ENCODE measurements around the gene CHST12.

The CHST12 gene

GRCh38 chr7:2433713-2434550 lies 30.5 kb downstream of the CHST12 start:
- Histone ChIP-seq H3K4me1 (peaks cover 0 to 35% (median 19%) of the 10 kb centered on the region in 10 experiments; a peak in 17 of 20 replicates), H3K4me2 (no peak overlapping the region), H3K9ac (no peak overlapping the region), H4K20me1 (peaks cover 0 to 76% (median 57%) of the 10 kb centered on the region in 11 experiments; a peak in 19 of 22 replicates), H3K4me3 (no peak overlapping the region), H3K27me3 (no peaks in the 10 kb centered on the region), H3K36me3 (peaks cover 59 to 86% (median 73%) of the 10 kb centered on the region in 11 experiments), H3K27ac (no peak overlapping the region), H3K9me3 (replicated peaks in 1 of 11) (peaks cover 19 to 43% (median 37%) of the 10 kb centered on the region in 11 experiments)
- no peak for TF ChIP-seq Cebpa-rat (IDR thresholded peaks at IDR 0.05)

GRCh38 chr7:2435146-2435545 lies 31.7 kb downstream of the CHST12 start:
- TF ChIP-seq Cebpa-rat (IDR thresholded peaks at IDR 0.05): no peak
- Histone ChIP-seq H4K20me1 (peaks cover 0 to 80% (median 63%) of the 10 kb centered on the region in 11 experiments; a peak in 19 of 22 replicates), H3K27ac (no peak overlapping the region), H3K9me3 (replicated peaks in 1 of 11) (peaks cover 13 to 31% (median 25%) of the 10 kb centered on the region in 11 experiments), H3K4me1 (peaks cover 0 to 44% (median 23%) of the 10 kb centered on the region in 10 experiments; a peak in 17 of 20 replicates), H3K4me3 (no peak overlapping the region), H3K27me3 (no peaks in the 10 kb centered on the region), H3K36me3 (peaks cover 57 to 83% (median 67%) of the 10 kb centered on the region in 11 experiments), H3K9ac (0 out of 22 replicates have a peak overlapping the region, but pooled peaks of 1 of the 11 experiments have one; percentile 5), H3K4me2 (no peak overlapping the region)

- Histone ChIP-seq H3K4me2 (no peak overlapping the region), H4K20me1 (peaks cover 0 to 90% (median 69%) of the 10 kb centered on the region in 11 experiments; a peak in 19 of 22 replicates), H3K9me3 (replicated peaks in 1 of 11) (peaks cover 0 to 17% (median 11%) of the 10 kb centered on the region in 11 experiments; a peak in 18 of 22 replicates), H3K4me3 (no peak overlapping the region), H3K27ac (no peak overlapping the region), H3K4me1 (peaks cover 9 to 58% (median 37%) of the 10 kb centered on the region in 10 experiments), H3K27me3 (no peaks in the 10 kb centered on the region), H3K36me3 (peaks cover 47 to 69% (median 53%) of the 10 kb centered on the region in 11 experiments), H3K9ac (no peak overlapping the region)
- no peak for TF ChIP-seq Cebpa-rat (IDR thresholded peaks at IDR 0.05)
These were observed 33.1 kb downstream of the CHST12 start for GRCh38 chr7:2436341-2437104.

GRCh38 chr7:2437136-2437535 lies 33.7 kb downstream of the CHST12 start:
- no peaks in the 10 kb centered on the region for H3K27me3 ChIP-seq
- H3K4me3 ChIP-seq: no peak overlapping the region
- TF ChIP-seq Cebpa-rat (IDR thresholded peaks at IDR 0.05): no peak
- peaks cover 13 to 60% (median 38%) of the 10 kb centered on the region in 10 experiments for H3K4me1 ChIP-seq
- peak overlapping the region in 4 of 11 experiments; percentile 63 to 81 (median 74); a peak in 3 of 22 replicates for H3K4me2 ChIP-seq
- H3K9me3 ChIP-seq (replicated peaks in 1 of 11): peaks cover 0 to 14% (median 9%) of the 10 kb centered on the region in 11 experiments; a peak in 7 of 22 replicates
- peaks cover 0 to 85% (median 63%) of the 10 kb centered on the region in 11 experiments; a peak in 19 of 22 replicates for H4K20me1 ChIP-seq
- H3K9ac ChIP-seq: no peak overlapping the region
- no peak overlapping the region for H3K27ac ChIP-seq
- H3K36me3 ChIP-seq: peaks cover 45 to 64% (median 49%) of the 10 kb centered on the region in 11 experiments

DNA sequence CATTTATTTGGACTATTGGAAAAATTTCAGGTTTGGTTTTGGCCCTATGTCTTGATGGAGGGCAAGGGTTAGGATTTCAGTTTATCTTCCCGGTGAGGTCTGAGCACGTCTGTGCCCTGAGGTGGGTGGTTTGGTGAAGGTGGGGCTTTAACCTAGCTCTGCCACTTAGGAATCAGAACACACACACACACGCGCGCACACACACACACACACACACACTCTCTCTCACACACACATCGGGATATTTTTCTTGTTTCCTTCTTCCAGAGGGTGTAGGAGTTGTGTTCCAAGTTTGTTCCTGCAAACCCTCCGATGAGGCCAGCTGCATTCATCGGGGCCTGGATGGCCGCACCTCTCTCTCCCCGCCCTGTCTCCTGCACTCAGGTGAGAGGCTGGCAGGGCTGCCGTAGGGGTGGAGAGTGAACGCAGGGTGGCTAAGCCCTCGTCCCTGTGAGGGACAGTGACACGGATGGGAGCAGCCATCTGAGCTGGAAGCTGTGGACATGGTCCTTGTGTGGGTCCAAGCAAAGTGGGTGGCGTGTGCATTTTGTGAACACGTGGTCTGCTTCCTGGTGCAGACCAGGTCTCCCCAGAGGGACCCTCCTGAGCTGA lies 34.2 kb downstream of the CHST12 start:
- H3K4me2 ChIP-seq: peak overlapping the region in 10 of 11 experiments; percentile 15 to 87 (median 72); a peak in 18 of 22 replicates
- H3K9me3 ChIP-seq (replicated peaks in 1 of 11): peaks cover 0 to 9% (median 4%) of the 10 kb centered on the region in 11 experiments; a peak in 7 of 22 replicates
- no peak for TF ChIP-seq Cebpa-rat (IDR thresholded peaks at IDR 0.05)
- peaks cover 40 to 64% (median 49%) of the 10 kb centered on the region in 11 experiments for H3K36me3 ChIP-seq
- peak overlapping the region in 2 of 11 experiments; percentile 8 to 9; a peak in 2 of 22 replicates for H3K9ac ChIP-seq
- peaks cover 13 to 60% (median 38%) of the 10 kb centered on the region in 10 experiments for H3K4me1 ChIP-seq
- H4K20me1 ChIP-seq: peaks cover 0 to 85% (median 60%) of the 10 kb centered on the region in 11 experiments; a peak in 19 of 22 replicates
- no peak overlapping the region for H3K4me3 ChIP-seq
- no peak overlapping the region; a peak in 1 of 22 replicates for H3K27ac ChIP-seq
- no peaks in the 10 kb centered on the region for H3K27me3 ChIP-seq

- Histone ChIP-seq H3K9ac (peak overlapping the region in 3 of 11 experiments; percentile 8 to 48 (median 9); a peak in 3 of 22 replicates), H3K4me1 (peaks cover 13 to 60% (median 38%) of the 10 kb centered on the region in 10 experiments), H3K36me3 (peaks cover 35 to 64% (median 44%) of the 10 kb centered on the region in 11 experiments), H3K27ac (no peak overlapping the region; a peak in 1 of 22 replicates), H3K4me2 (peak overlapping the region in 10 of 11 experiments; percentile 15 to 87 (median 72); a peak in 18 of 22 replicates), H3K4me3 (no peak overlapping the region), H3K27me3 (no peaks in the 10 kb centered on the region), H4K20me1 (peaks cover 0 to 82% (median 54%) of the 10 kb centered on the region in 11 experiments; a peak in 19 of 22 replicates), H3K9me3 (replicated peaks in 1 of 11) (peaks cover 0 to 4% (median 0%) of the 10 kb centered on the region in 11 experiments; a peak in 4 of 22 replicates)
- no peak for TF ChIP-seq Cebpa-rat (IDR thresholded peaks at IDR 0.05)
These were observed 34.8 kb downstream of the CHST12 start for GRCh38 chr7:2438186-2438585.

GRCh38 chr7:2438775-2439174 lies 35.4 kb downstream of the CHST12 start:
- Histone ChIP-seq H3K4me2 (peak overlapping the region in 9 of 11 experiments; percentile 15 to 87 (median 73); a peak in 17 of 22 replicates), H4K20me1 (peaks cover 0 to 77% (median 50%) of the 10 kb centered on the region in 11 experiments; a peak in 19 of 22 replicates), H3K27ac (no peak overlapping the region), H3K9me3 (replicated peaks in 1 of 11) (no peaks in the 10 kb centered on the region), H3K9ac (peak overlapping the region in 2 of 11 experiments; percentile 8 to 48; a peak in 2 of 22 replicates), H3K4me1 (peaks cover 13 to 60% (median 38%) of the 10 kb centered on the region in 10 experiments), H3K27me3 (no peaks in the 10 kb centered on the region), H3K36me3 (peaks cover 30 to 63% (median 42%) of the 10 kb centered on the region in 11 experiments), H3K4me3 (no peak overlapping the region)
- no peak for TF ChIP-seq Cebpa-rat (IDR thresholded peaks at IDR 0.05)
